ENCODE measurements around the gene SEZ6L. TPM values are rescaled to one million over a fixed set of nuclear protein-coding genes. Genes with fewer than 3 reads are reported as not detected.

Gene SEZ6L
- total RNA-seq, 1 experiment from 2014 or later: not detected

- Histone ChIP-seq H3K4me2 (ENCODE audit: low read length) (no peak overlapping the region), H3K27ac (ENCODE audit: low read length) (no peak overlapping the region), H3F3A (ENCODE audit: low read length, unreplicated experiment) (no peaks in the 10 kb centered on the region), H3K27me3 (ENCODE audit: low read length) (no peaks in the 10 kb centered on the region), H3K4me1 (ENCODE audit: insufficient read depth, low read length) (peaks cover 14% of the 10 kb centered on the region; the same call in 1 of the 2 replicates), H2AFZ (ENCODE audit: low read length) (no peak overlapping the region), H3K4me3 (ENCODE audit: low read length) (no peak overlapping the region), H3K79me2 (ENCODE audit: low read length) (no peaks in the 10 kb centered on the region), H3K9ac (ENCODE audit: low read length) (no peak overlapping the region), H3K9me2 (replicated peaks; ENCODE audit: low read length) (no peaks in the 10 kb centered on the region), H4K20me1 (ENCODE audit: low read length) (no peaks in the 10 kb centered on the region), H3K9me3 (ENCODE audit: low read length) (no peaks in the 10 kb centered on the region), H3K36me3 (ENCODE audit: low read depth, low read length) (no peaks in the 10 kb centered on the region)
- intact Hi-C loops (cut with micrococcal nuclease): no loop called here
- CTCF ChIA-PET: no interaction called here
- POLR2A ChIA-PET (ENCODE audit: unreplicated experiment): no interaction called here
- no TSS peak for BruUV-seq (replicated peaks)
- DNase-seq (no peak), ATAC-seq (no peak)
- no peak for TF ChIP-seq EZH2phosphoT487 (IDR thresholded peaks at IDR 0.05; ENCODE audit: borderline replicate concordance, low read length)
- no peak for TF ChIP-seq EZH2 (IDR thresholded peaks at IDR 0.05; ENCODE audit: low read length, unreplicated experiment)
- no peak for TF ChIP-seq CTCF (conservative IDR thresholded peaks at IDR 0.05; ENCODE audit: low read depth, low read length)
Observed at GRCh38 chr22:26325641-26326040, 156.4 kb downstream of the SEZ6L start.

GRCh38 chr22:26326803-26327202 is 157.5 kb downstream of the SEZ6L start:
- H3K36me3 ChIP-seq (ENCODE audit: low read depth, low read length): no peaks in the 10 kb centered on the region
- H3K9me2 ChIP-seq (replicated peaks; ENCODE audit: low read length): no peaks in the 10 kb centered on the region
- no peak overlapping the region for H3K27ac ChIP-seq (ENCODE audit: low read length)
- no TSS peak for BruUV-seq (replicated peaks)
- TF ChIP-seq EZH2phosphoT487 (IDR thresholded peaks at IDR 0.05; ENCODE audit: borderline replicate concordance, low read length) (no peak), EZH2 (IDR thresholded peaks at IDR 0.05; ENCODE audit: low read length, unreplicated experiment) (no peak), CTCF (conservative IDR thresholded peaks at IDR 0.05; ENCODE audit: low read depth, low read length) (no peak)
- H3K79me2 ChIP-seq (ENCODE audit: low read length): no peaks in the 10 kb centered on the region
- H3K4me1 ChIP-seq (ENCODE audit: insufficient read depth, low read length): peaks cover 13% of the 10 kb centered on the region; the same call in 1 of the 2 replicates
- ATAC-seq: no peak
- ChIA-PET CTCF (no interaction called here), POLR2A (ENCODE audit: unreplicated experiment) (no interaction called here)
- H4K20me1 ChIP-seq (ENCODE audit: low read length): no peaks in the 10 kb centered on the region
- no peak overlapping the region for H3K9ac ChIP-seq (ENCODE audit: low read length)
- no peaks in the 10 kb centered on the region for H3K27me3 ChIP-seq (ENCODE audit: low read length)
- no peak for DNase-seq
- H3K4me3 ChIP-seq (ENCODE audit: low read length): no peak overlapping the region
- no peaks in the 10 kb centered on the region for H3F3A ChIP-seq (ENCODE audit: low read length, unreplicated experiment)
- H3K9me3 ChIP-seq (ENCODE audit: low read length): no peaks in the 10 kb centered on the region
- H2AFZ ChIP-seq (ENCODE audit: low read length): no peak overlapping the region
- intact Hi-C loops (cut with micrococcal nuclease): no loop called here
- H3K4me2 ChIP-seq (ENCODE audit: low read length): no peak overlapping the region

GRCh38 chr22:26327306-26327705 is 158.0 kb downstream of the SEZ6L start:
- H3K27ac ChIP-seq (ENCODE audit: low read length): no peak overlapping the region
- POLR2A ChIA-PET (ENCODE audit: unreplicated experiment): no interaction called here
- H2AFZ ChIP-seq (ENCODE audit: low read length): no peak overlapping the region
- BruUV-seq (replicated peaks): no TSS peak
- DNase-seq (no peak), ATAC-seq (no peak)
- no peak overlapping the region for H3K4me2 ChIP-seq (ENCODE audit: low read length)
- H3K4me1 ChIP-seq (ENCODE audit: insufficient read depth, low read length): peaks cover 8% of the 10 kb centered on the region; the same call in 1 of the 2 replicates
- no peaks in the 10 kb centered on the region for H3K9me2 ChIP-seq (replicated peaks; ENCODE audit: low read length)
- CTCF ChIA-PET: no interaction called here
- no peak overlapping the region for H3K4me3 ChIP-seq (ENCODE audit: low read length)
- no peaks in the 10 kb centered on the region for H3K27me3 ChIP-seq (ENCODE audit: low read length)
- intact Hi-C loops (cut with micrococcal nuclease): no loop called here
- no peak overlapping the region for H3K9ac ChIP-seq (ENCODE audit: low read length)
- H3K36me3 ChIP-seq (ENCODE audit: low read depth, low read length): no peaks in the 10 kb centered on the region
- no peaks in the 10 kb centered on the region for H4K20me1 ChIP-seq (ENCODE audit: low read length)
- H3K79me2 ChIP-seq (ENCODE audit: low read length): no peaks in the 10 kb centered on the region
- H3K9me3 ChIP-seq (ENCODE audit: low read length): no peaks in the 10 kb centered on the region
- no peak for TF ChIP-seq EZH2 (IDR thresholded peaks at IDR 0.05; ENCODE audit: low read length, unreplicated experiment)
- no peak for TF ChIP-seq CTCF (conservative IDR thresholded peaks at IDR 0.05; ENCODE audit: low read depth, low read length)
- no peak for TF ChIP-seq EZH2phosphoT487 (IDR thresholded peaks at IDR 0.05; ENCODE audit: borderline replicate concordance, low read length)
- no peaks in the 10 kb centered on the region for H3F3A ChIP-seq (ENCODE audit: low read length, unreplicated experiment)
